HepG2 (cell line): ENCODE data around the gene TMC8. TPM values are rescaled to one million over a fixed set of nuclear protein-coding genes. Genes with fewer than 3 reads are reported as not detected.

Experiments
- ARNTL ChIP-seq: sonication (generic); formaldehyde crosslinking; IDR thresholded peaks from 2 replicates; pipeline ENCODE4 v1.4.0; 2020; ENCODE audit warnings: mild to moderate bottlenecking, missing genetic modification reagents
- CC2D1A ChIP-seq: sonication (generic); formaldehyde crosslinking; IDR thresholded peaks from 2 replicates; pipeline ENCODE4 v1.8.1; 2023; ENCODE audit warnings: mild to moderate bottlenecking, missing genetic modification reagents
- CTCF ChIP-seq: sonication (generic); formaldehyde crosslinking; IDR thresholded peaks from 2 replicates; pipeline ENCODE4 v1.5.0; 2020; ENCODE audit warnings: mild to moderate bottlenecking, missing genetic modification reagents, moderate library complexity
- GABPB1 ChIP-seq: IDR thresholded peaks from 2 replicates; pipeline ENCODE4 v1.6.1; 2016; ENCODE audit warnings: mild to moderate bottlenecking, missing genetic modification reagents, moderate library complexity, missing compliant biosample characterization
- HES4 ChIP-seq: sonication (generic); formaldehyde crosslinking; IDR thresholded peaks from 2 replicates; pipeline ENCODE4 v1.9.0; 2021; ENCODE audit warnings: mild to moderate bottlenecking, missing genetic modification reagents, borderline replicate concordance
- HNRNPLL ChIP-seq: fragments of 200-400 bp; formaldehyde crosslinking; IDR thresholded peaks from 2 replicates; pipeline ENCODE4 v1.6.1; 2017; ENCODE audit warnings: mild to moderate bottlenecking, low read depth, low read length; ENCODE audit not compliant: poor library complexity, severe bottlenecking
- PCBP2 ChIP-seq: fragments of 200-400 bp; formaldehyde crosslinking; optimal IDR thresholded peaks from 2 replicates; pipeline ENCODE3; 2018; ENCODE audit warnings: low read length, low read depth; ENCODE audit not compliant: poor library complexity, severe bottlenecking
- SIN3A ChIP-seq: IDR thresholded peaks from 2 replicates; pipeline ENCODE4 v1.6.1; 2011; ENCODE audit warnings: low read depth, mild to moderate bottlenecking, control low read depth, low read length, borderline replicate concordance
- SSRP1 ChIP-seq: IDR thresholded peaks from 2 replicates; pipeline ENCODE4 v1.6.1; 2016; ENCODE audit warnings: control low read depth
- THYN1 ChIP-seq: sonication (generic); formaldehyde crosslinking; IDR thresholded peaks from 2 replicates; pipeline ENCODE4 v1.8.1; 2023; ENCODE audit warnings: low read depth, mild to moderate bottlenecking, moderate library complexity, missing genetic modification reagents, borderline replicate concordance
- YEATS4 ChIP-seq: sonication (generic); formaldehyde crosslinking; IDR thresholded peaks from 2 replicates; pipeline ENCODE4 v1.4.0; 2020; ENCODE audit warnings: missing genetic modification reagents, borderline replicate concordance
- ZNF768 ChIP-seq: sonication (generic); formaldehyde crosslinking; IDR thresholded peaks from 2 replicates; pipeline ENCODE4 v1.4.0; 2020; ENCODE audit warnings: missing genetic modification reagents
- ZSCAN30 ChIP-seq: sonication (generic); formaldehyde crosslinking; IDR thresholded peaks from 2 replicates; pipeline ENCODE4 v1.5.0; 2020; ENCODE audit warnings: mild to moderate bottlenecking, missing genetic modification reagents
- polyA plus RNA-seq, 8 experiments: library from polyadenylated mRNA; depleted of rRNA in 3 of 8; stranded (reverse) in 7 of 8; unstranded in 1 of 8; fragments of >200 nt; fragmentation: Illumina TruSeq in 4 of 8; extraction: Trizol in 4 of 8; gene quantifications; 2 replicates each; pipeline versions ENCODE4 v1.2.1 to v1.2.3, GENCODE V29; 2011 to 2016; ENCODE audit warnings: low read depth in 4 of 8, missing spikeins in 1 of 8, mixed read lengths in 1 of 8; ENCODE audit not compliant: insufficient read depth in 1 of 8
- total RNA-seq, 5 experiments: library from RNA; depleted of rRNA; stranded (reverse); fragments of >200 nt; fragmentation: Illumina TruSeq; extraction: Trizol; gene quantifications; 2 replicates each; pipeline ENCODE4 v1.2.3, GENCODE V29; 2016; ENCODE audit warnings: low read depth in 1 of 5
- TF ChIP-seq, protein P1 (sequence below), 2 experiments: sonication (generic) in 1 of 2; formaldehyde crosslinking in 1 of 2; IDR thresholded peaks; 2 replicates each; pipeline versions ENCODE4 v1.4.0 to v1.6.1; 2016 to 2020; ENCODE audit warnings: borderline replicate concordance in 1 of 2, low read depth in 1 of 2, mild to moderate bottlenecking in 1 of 2, missing genetic modification reagents in 1 of 2

The TMC8 gene
- total and polyA plus RNA-seq, 2 of the 13 experiments (the other 11 are each of a cell fraction or from before 2014, with no cell fraction given) = 0.53 to 7.8 TPM

GRCh38 chr17:78141437-78142118, 11.0 kb downstream of the TMC8 start (continued):
- no peak for TF ChIP-seq CTCF (CRISPR knock-in tag)
- TF ChIP-seq CC2D1A (CRISPR knock-in tag) = no peak
- TF ChIP-seq ARNTL (CRISPR knock-in tag) = 0 out of 2 replicates have a peak, but pooled peaks have one; percentile 27
- no peak for TF ChIP-seq THYN1 (CRISPR knock-in tag)
- no peak for TF ChIP-seq ZSCAN30 (CRISPR knock-in tag)
- TF ChIP-seq, protein P1, sequence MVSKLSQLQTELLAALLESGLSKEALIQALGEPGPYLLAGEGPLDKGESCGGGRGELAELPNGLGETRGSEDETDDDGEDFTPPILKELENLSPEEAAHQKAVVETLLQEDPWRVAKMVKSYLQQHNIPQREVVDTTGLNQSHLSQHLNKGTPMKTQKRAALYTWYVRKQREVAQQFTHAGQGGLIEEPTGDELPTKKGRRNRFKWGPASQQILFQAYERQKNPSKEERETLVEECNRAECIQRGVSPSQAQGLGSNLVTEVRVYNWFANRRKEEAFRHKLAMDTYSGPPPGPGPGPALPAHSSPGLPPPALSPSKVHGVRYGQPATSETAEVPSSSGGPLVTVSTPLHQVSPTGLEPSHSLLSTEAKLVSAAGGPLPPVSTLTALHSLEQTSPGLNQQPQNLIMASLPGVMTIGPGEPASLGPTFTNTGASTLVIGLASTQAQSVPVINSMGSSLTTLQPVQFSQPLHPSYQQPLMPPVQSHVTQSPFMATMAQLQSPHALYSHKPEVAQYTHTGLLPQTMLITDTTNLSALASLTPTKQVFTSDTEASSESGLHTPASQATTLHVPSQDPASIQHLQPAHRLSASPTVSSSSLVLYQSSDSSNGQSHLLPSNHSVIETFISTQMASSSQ (IDR thresholded peaks at IDR 0.05; ENCODE audit: low read depth) = no peak
- TF ChIP-seq, protein P1 (CRISPR knock-in tag; IDR thresholded peaks at IDR 0.05; ENCODE audit: borderline replicate concordance) = 0 out of 2 replicates have a peak, but pooled peaks have one; percentile 25
- TF ChIP-seq SIN3A = 0 out of 2 replicates have a peak, but pooled peaks have one; percentile 8
- TF ChIP-seq PCBP2 = no peak
- TF ChIP-seq HNRNPLL = no peak
- TF ChIP-seq GABPB1 (CRISPR knock-in tag) = peak; percentile 40; the same call in 1 of the 2 replicates
- TF ChIP-seq SSRP1 (CRISPR knock-in tag) = no peak
- no peak for TF ChIP-seq YEATS4
- 0 out of 2 replicates have a peak, but pooled peaks have one; percentile 35 for TF ChIP-seq HES4 (CRISPR knock-in tag)
- TF ChIP-seq ZNF768 (CRISPR knock-in tag) = 0 out of 2 replicates have a peak, but pooled peaks have one; percentile 15
